Chondrocyte (in vitro differentiated cells): ENCODE measurements around the gene C9orf50. TPM values are rescaled to one million over a fixed set of nuclear protein-coding genes. Genes with fewer than 3 reads are reported as not detected.

ENCODE experiments used
- DNase-seq: peaks from one replicate; pipeline ENCODE4 v3.0.0; 2021; ENCODE audit warnings: mixed read lengths, low spot score
- H3K27ac Mint-ChIP-seq: one replicate; pipeline ENCODE4 v1.8.0; 2021; ENCODE audit warnings: mild to moderate bottlenecking, moderate library complexity, mixed read lengths; ENCODE audit not compliant: unreplicated experiment
- H3K27me3 Mint-ChIP-seq: 2 replicates; pipeline ENCODE4 v1.8.0; 2021; ENCODE audit warnings: low read depth, mixed read lengths
- H3K36me3 Mint-ChIP-seq: 2 replicates; pipeline ENCODE4 v1.8.0; 2021; ENCODE audit warnings: low read depth, mixed read lengths
- H3K4me1 Mint-ChIP-seq: 2 replicates; pipeline ENCODE4 v1.8.0; 2021; ENCODE audit warnings: low read depth, mild to moderate bottlenecking, mixed read lengths
- H3K4me3 Mint-ChIP-seq: one replicate; pipeline ENCODE4 v1.8.0; 2021; ENCODE audit warnings: mild to moderate bottlenecking, moderate library complexity, mixed read lengths; ENCODE audit not compliant: unreplicated experiment
- H3K9me3 Mint-ChIP-seq: 2 replicates; pipeline ENCODE4 v1.8.0; 2021; ENCODE audit warnings: low read depth, mixed read lengths
- total RNA-seq: library from RNA; stranded (reverse); gene quantifications from 3 replicates; pipeline ENCODE4 v1.2.1, GENCODE V29; 2021
- TF ChIP-seq, protein P1 (sequence below): fragments of 200-600 bp; sonication (generic); IDR thresholded peaks from 2 replicates; pipeline ENCODE4 v1.5.0; 2021; ENCODE audit warnings: antibody characterized with exemption, mild to moderate bottlenecking, moderate library complexity

Gene C9orf50
- total RNA-seq, 1 donor from 2014 or later = 0.30 TPM

DNA sequence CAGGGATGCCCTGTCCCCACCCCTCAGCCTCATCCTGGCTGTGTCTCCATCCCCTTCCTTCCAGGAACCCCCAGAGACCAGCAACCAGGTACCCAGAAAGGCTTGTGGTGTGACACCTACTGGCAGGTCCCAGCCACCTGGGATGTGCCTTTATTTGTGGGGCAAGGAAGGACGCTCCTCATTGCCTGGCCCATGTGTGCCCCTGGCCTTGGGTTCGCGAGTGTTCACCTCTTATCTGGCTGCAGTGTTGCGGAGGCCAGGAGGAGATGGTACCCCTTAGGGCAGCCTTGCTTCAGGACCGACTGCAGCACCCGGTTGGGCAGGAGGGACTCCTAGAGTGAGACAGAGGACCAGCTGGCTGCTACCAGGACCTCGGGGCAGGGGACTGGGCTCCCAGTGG lies 8.8 kb downstream of the C9orf50 start:
- Mint-ChIP-seq H3K27me3 (no peaks in the 10 kb centered on the region), H3K4me1 (peaks cover 45% of the 10 kb centered on the region), H3K4me3 (no peak overlapping the region), H3K27ac (no peak overlapping the region), H3K9me3 (no peaks in the 10 kb centered on the region), H3K36me3 (no peaks in the 10 kb centered on the region)
- TF ChIP-seq, protein P1, sequence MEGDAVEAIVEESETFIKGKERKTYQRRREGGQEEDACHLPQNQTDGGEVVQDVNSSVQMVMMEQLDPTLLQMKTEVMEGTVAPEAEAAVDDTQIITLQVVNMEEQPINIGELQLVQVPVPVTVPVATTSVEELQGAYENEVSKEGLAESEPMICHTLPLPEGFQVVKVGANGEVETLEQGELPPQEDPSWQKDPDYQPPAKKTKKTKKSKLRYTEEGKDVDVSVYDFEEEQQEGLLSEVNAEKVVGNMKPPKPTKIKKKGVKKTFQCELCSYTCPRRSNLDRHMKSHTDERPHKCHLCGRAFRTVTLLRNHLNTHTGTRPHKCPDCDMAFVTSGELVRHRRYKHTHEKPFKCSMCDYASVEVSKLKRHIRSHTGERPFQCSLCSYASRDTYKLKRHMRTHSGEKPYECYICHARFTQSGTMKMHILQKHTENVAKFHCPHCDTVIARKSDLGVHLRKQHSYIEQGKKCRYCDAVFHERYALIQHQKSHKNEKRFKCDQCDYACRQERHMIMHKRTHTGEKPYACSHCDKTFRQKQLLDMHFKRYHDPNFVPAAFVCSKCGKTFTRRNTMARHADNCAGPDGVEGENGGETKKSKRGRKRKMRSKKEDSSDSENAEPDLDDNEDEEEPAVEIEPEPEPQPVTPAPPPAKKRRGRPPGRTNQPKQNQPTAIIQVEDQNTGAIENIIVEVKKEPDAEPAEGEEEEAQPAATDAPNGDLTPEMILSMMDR = no peak
- DNase-seq = no peak

DNA sequence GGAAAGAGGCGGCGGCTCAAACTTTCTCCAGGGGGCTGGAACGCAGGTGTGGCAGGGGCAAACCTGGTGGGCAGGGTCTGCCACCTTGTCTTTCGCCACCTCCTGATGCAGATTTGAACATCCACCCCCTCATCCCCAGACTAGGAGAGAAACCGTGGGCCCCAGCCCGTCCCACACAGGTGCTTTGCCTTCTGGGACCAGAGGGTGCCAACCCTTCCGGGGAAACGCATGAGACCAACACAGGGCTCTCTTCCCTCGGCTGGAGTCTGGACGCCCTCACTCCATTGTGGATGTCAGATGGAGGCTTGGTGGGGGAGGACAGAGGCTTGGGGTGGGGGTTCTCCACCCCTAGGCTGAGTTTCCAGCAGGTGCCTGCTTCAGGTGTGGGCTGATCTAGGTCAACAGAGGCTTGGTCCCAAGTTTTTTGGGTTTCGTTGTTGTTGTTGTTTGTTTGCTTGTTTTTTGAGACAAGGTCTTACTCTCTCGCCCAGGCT lies 9.5 kb downstream of the C9orf50 start:
- H3K36me3 Mint-ChIP-seq = no peaks in the 10 kb centered on the region
- TF ChIP-seq, protein P1 = no peak
- peaks cover 50% of the 10 kb centered on the region for H3K4me1 Mint-ChIP-seq
- no peak overlapping the region for H3K4me3 Mint-ChIP-seq
- H3K27me3 Mint-ChIP-seq = no peaks in the 10 kb centered on the region
- H3K27ac Mint-ChIP-seq = peak overlapping the region; percentile 92
- no peaks in the 10 kb centered on the region for H3K9me3 Mint-ChIP-seq
- no peak for DNase-seq

DNA sequence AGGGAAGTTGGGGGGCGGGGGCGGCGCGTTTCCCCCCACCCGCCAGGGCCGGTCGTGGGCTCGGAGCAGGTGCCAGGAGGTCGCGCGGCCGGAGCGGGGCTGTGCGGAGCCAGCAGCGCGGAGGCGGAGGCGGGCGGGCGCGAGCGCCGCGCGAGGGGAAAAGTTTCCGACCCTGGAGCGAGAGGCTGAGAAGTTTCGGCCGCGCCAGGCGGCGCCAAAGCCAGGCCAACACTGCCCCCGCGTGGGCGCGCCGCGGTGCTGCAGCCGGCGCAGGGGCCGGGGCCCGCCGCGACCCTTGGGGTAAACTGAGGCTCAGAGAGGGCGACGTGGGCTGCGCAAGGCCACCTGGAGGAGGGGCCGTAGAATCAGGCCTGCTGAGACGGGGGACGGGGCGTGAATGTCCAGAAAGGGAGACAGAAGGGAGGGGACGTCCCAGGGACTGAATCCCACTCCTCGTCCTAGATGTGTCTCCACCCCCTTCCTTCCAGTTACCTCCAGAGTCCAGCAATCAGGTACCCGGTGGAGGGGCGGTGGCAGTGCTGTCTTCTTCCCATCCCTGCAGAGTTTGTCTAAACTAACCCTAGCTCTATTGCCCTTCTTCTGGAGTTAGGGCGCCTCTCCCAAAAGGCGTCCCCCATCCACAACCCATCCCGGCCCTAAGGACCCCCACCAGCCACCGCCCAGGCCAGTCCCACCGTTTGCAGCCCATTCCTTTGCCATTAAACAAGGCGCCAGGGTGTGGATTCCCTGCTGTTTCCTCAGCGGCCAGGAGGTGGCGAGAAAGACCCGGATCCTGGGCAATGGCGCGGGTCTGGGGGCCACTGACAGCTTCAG lies 10.2 kb downstream of the C9orf50 start:
- TF ChIP-seq, protein P1 = peak; percentile 86
- Mint-ChIP-seq H3K4me3 (peak overlapping the region; percentile 79), H3K4me1 (peaks cover 50% of the 10 kb centered on the region), H3K9me3 (no peaks in the 10 kb centered on the region), H3K36me3 (no peaks in the 10 kb centered on the region), H3K27ac (peak overlapping the region; percentile 92), H3K27me3 (no peaks in the 10 kb centered on the region)
- DNase-seq = no peak

DNA sequence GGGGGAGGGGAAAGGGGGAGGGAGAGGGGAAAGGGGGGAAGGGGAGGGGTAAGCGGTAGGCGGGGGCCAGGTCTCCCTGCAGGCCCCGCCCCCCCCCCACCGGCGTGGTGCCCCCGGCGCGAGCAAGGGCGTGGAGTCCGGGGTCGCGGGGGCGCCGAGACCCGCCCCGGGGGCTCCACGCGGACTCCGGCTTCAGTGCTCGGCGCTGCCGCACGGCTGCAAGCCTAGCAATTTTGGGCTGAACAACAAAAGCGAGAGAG lies 10.8 kb downstream of the C9orf50 start:
- Mint-ChIP-seq H3K36me3 (no peaks in the 10 kb centered on the region), H3K27me3 (no peaks in the 10 kb centered on the region), H3K9me3 (no peaks in the 10 kb centered on the region), H3K27ac (no peak overlapping the region), H3K4me3 (peak overlapping the region; percentile 49), H3K4me1 (peaks cover 50% of the 10 kb centered on the region)
- DNase-seq = no peak
- TF ChIP-seq, protein P1 = no peak

DNA sequence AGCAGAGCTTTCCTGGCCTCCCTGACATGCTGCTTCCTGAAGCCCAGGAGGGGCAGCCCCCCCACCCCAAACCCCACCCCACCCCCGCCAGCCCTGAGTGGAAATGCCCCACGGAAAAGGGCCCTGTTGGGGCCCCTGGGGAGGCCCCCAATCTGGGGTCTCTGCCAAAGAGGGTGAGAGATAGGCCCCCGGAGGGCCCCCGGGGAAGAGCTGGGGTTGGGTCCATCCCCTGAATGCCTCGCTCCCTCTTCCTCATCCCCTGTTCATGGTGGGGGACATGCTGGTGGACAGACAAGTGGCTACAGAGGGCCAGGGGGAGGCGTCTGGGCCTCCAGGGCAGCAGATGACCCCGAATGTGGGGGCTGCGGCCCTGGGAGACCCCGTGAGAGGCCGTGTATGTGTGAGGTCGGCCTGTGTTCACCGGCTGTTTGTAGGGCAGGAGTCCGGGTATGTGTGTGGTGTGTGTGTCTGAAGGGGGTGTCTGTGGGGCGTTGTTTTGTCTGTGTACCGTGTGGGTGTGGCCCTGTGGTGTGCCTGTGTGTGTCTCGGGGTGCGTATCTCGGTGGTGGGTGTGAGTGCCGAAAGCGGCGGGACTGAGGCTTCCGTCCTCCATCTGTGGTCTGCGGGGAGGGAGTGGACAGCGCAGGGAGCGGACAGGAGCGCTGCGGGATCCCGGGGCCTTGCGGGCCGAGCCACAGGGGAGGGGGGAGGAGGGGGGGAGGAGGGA lies 11.3 kb downstream of the C9orf50 start:
- peak overlapping the region; percentile 80 for H3K4me3 Mint-ChIP-seq
- peak overlapping the region; percentile 92 for H3K27ac Mint-ChIP-seq
- no peak for DNase-seq
- no peaks in the 10 kb centered on the region for H3K27me3 Mint-ChIP-seq
- TF ChIP-seq, protein P1 = no peak
- no peaks in the 10 kb centered on the region for H3K9me3 Mint-ChIP-seq
- no peaks in the 10 kb centered on the region for H3K36me3 Mint-ChIP-seq
- peaks cover 50% of the 10 kb centered on the region for H3K4me1 Mint-ChIP-seq
